Subcutaneous adipose tissue (tissue), 4 donors: ENCODE results near the gene TMEM9B. TPM values are rescaled to one million over a fixed set of nuclear protein-coding genes. Genes with fewer than 3 reads are reported as not detected.

Experiments
- CTCF ChIP-seq: fragments of 450-650 bp; IDR thresholded peaks from one replicate; pipeline ENCODE4 v1.5.1; 2016; ENCODE audit warnings: low read depth, mild to moderate bottlenecking, control low read depth, antibody characterized with exemption, moderate library complexity
- total RNA-seq, 4 donors: library from RNA; depleted of rRNA; stranded (reverse); fragments of >200 nt; gene quantifications; one replicate each; pipeline ENCODE4 v1.1.0, GENCODE V29; 2016

Gene TMEM9B
- total RNA-seq, 4 donors from 2014 or later: 37.1 to 56.8 (median 47.0) TPM

- TF ChIP-seq CTCF: no peak
Measured at GRCh38 chr11:8985462-8985861, 21.2 kb upstream of the TMEM9B start.

- no peak for TF ChIP-seq CTCF
Measured at GRCh38 chr11:8983552-8983951, 19.3 kb upstream of the TMEM9B start.

GRCh38 chr11:8980485-8980884, 16.2 kb upstream of the TMEM9B start:
- TF ChIP-seq CTCF: no peak

- no peak for TF ChIP-seq CTCF
Measured at GRCh38 chr11:8973121-8973520, 8.9 kb upstream of the TMEM9B start.

GRCh38 chr11:8971924-8972316, 7.7 kb upstream of the TMEM9B start:
- no peak for TF ChIP-seq CTCF

GRCh38 chr11:8971196-8971923, 7.1 kb upstream of the TMEM9B start:
- no peak for TF ChIP-seq CTCF

- no peak for TF ChIP-seq CTCF
Measured at GRCh38 chr11:8967184-8967583, 2.9 kb upstream of the TMEM9B start.
